Measurements from ENCODE around the gene KCTD16.

DNA sequence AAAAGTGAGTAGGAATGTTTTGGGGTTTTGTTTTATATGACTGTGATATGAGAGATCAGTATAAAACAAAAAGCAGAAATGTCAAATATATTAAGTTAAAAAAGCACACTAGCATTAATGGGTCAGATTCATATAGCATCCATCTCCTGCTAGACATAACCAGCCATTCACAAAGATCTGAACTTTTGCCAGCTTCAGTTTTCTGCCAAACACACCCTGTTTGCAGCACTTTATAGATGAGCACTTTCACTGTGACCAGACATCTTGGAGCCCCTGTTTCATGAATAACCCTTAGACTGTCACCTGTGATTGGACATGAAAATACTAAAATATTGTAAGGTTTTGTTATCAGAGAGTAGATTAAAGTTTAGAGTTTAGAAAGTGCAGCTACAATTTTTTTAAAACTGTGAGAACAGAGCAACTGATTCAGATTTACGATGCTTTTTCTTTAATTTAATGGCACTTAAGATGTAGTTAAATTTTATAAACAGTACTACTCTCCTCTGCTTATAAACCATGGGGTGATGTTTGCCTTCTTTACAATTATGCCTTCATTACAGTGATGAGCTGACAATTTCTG lies 142.6 kb downstream of the KCTD16 start:
- no peak for TF ChIP-seq EZH2 (optimal IDR thresholded peaks at IDR 0.05; ENCODE audit: low read depth, low read length)
- TF ChIP-seq, protein P1, sequence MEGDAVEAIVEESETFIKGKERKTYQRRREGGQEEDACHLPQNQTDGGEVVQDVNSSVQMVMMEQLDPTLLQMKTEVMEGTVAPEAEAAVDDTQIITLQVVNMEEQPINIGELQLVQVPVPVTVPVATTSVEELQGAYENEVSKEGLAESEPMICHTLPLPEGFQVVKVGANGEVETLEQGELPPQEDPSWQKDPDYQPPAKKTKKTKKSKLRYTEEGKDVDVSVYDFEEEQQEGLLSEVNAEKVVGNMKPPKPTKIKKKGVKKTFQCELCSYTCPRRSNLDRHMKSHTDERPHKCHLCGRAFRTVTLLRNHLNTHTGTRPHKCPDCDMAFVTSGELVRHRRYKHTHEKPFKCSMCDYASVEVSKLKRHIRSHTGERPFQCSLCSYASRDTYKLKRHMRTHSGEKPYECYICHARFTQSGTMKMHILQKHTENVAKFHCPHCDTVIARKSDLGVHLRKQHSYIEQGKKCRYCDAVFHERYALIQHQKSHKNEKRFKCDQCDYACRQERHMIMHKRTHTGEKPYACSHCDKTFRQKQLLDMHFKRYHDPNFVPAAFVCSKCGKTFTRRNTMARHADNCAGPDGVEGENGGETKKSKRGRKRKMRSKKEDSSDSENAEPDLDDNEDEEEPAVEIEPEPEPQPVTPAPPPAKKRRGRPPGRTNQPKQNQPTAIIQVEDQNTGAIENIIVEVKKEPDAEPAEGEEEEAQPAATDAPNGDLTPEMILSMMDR (IDR thresholded peaks at IDR 0.05; ENCODE audit: low read length): no peak
- no peak for TF ChIP-seq EZH2phosphoT487 (IDR thresholded peaks at IDR 0.05; ENCODE audit: low read length)
